IMR-90 (cell line): ENCODE measurements around the gene FFAR1. TPM values are rescaled to one million over a fixed set of nuclear protein-coding genes. Genes with fewer than 3 reads are reported as not detected.

Experiments used
- ATAC-seq: fragments of 200-7000 bp; cut with Tn5 transposase; 2 replicates; pipeline ENCODE4 v1.9.1; 2020; ENCODE audit warnings: low read depth, mild to moderate bottlenecking, moderate library complexity
- BruUV-seq: library from RNA; stranded (reverse); fragments of 400-500 nt; replicated peaks from 2 replicates; lab custom pipeline; 2021; lab: Mats Ljungman, UMichigan
- CTCF ChIA-PET: fragments of 300-600 bp; formaldehyde crosslinking; extraction: SDS; loops from one replicate; lab custom pipeline; 2021; ENCODE audit warnings: antibody characterized with exemption; lab: Yijun Ruan, JAX
- POLR2A ChIA-PET: fragments of 300-600 bp; sonication (Branson Sonifier 250); formaldehyde crosslinking; loops from one replicate; lab custom pipeline; 2022; ENCODE audit warnings: antibody characterized with exemption; ENCODE audit not compliant: unreplicated experiment; lab: Charles Lee
- DNase-seq: peaks from one replicate; pipeline ENCODE4 v3.0.0; 2013
- H2AFZ ChIP-seq: replicated peaks from 2 replicates; pipeline ENCODE3; 2013; ENCODE audit warnings: low read length, mild to moderate bottlenecking; ENCODE audit not compliant: poor library complexity
- H2AK5ac ChIP-seq: 2 replicates; pipeline ENCODE4 v1.6.1; 2013; ENCODE audit warnings: low read depth, low read length, inconsistent platforms
- H2AK9ac ChIP-seq: replicated peaks from 2 replicates; pipeline ENCODE3; 2013; ENCODE audit warnings: mild to moderate bottlenecking, low read depth, low read length, moderate library complexity; ENCODE audit not compliant: poor library complexity
- H2BK120ac ChIP-seq: 2 replicates; pipeline ENCODE4 v1.6.1; 2013; ENCODE audit warnings: low read depth, low read length, inconsistent platforms
- H2BK15ac ChIP-seq: 3 replicates; pipeline ENCODE4 v1.6.1; 2013; ENCODE audit warnings: low read depth, low read length, inconsistent platforms
- H2BK20ac ChIP-seq: 2 replicates; pipeline ENCODE4 v1.6.1; 2013; ENCODE audit warnings: low read depth, mild to moderate bottlenecking, inconsistent platforms, low read length, moderate library complexity
- H2BK5ac ChIP-seq: 2 replicates; pipeline ENCODE4 v1.6.1; 2013; ENCODE audit warnings: mild to moderate bottlenecking, low read depth, low read length, inconsistent platforms; ENCODE audit not compliant: poor library complexity, severe bottlenecking
- H3K14ac ChIP-seq: replicated peaks from 2 replicates; pipeline ENCODE4 v1.6.1; 2013; ENCODE audit warnings: low read depth, low read length, inconsistent platforms
- H3K18ac ChIP-seq: 2 replicates; pipeline ENCODE4 v1.6.1; 2013; ENCODE audit warnings: low read depth, low read length, control low read depth
- H3K23ac ChIP-seq: 2 replicates; pipeline ENCODE4 v1.6.1; 2013; ENCODE audit warnings: low read depth, low read length, inconsistent platforms
- H3K27ac ChIP-seq: 2 replicates; pipeline ENCODE4 v1.5.1; 2013; ENCODE audit warnings: mild to moderate bottlenecking, control low read depth, low read length; ENCODE audit not compliant: insufficient read depth
- H3K27me3 ChIP-seq: 2 replicates; pipeline ENCODE4 v1.6.1; 2013; ENCODE audit warnings: low read length; ENCODE audit not compliant: control insufficient read depth, insufficient read depth
- H3K36me3 ChIP-seq: 2 replicates; pipeline ENCODE4 v1.6.1; 2013; ENCODE audit warnings: low read length, mixed read lengths; ENCODE audit not compliant: control insufficient read depth, insufficient read depth
- H3K4ac ChIP-seq: 2 replicates; pipeline ENCODE4 v1.6.1; 2013; ENCODE audit warnings: low read depth, low read length, inconsistent platforms
- H3K4me1 ChIP-seq: 2 replicates; pipeline ENCODE4 v1.6.1; 2013; ENCODE audit warnings: low read length, mixed read lengths; ENCODE audit not compliant: control insufficient read depth, insufficient read depth
- H3K4me2 ChIP-seq: 2 replicates; pipeline ENCODE4 v1.6.1; 2013; ENCODE audit warnings: low read depth, mild to moderate bottlenecking, control low read depth, low read length, moderate library complexity
- H3K4me3 ChIP-seq: 2 replicates; pipeline ENCODE4 v1.5.1; 2013; ENCODE audit warnings: low read depth, mild to moderate bottlenecking, control low read depth, low read length, moderate library complexity; ENCODE audit not compliant: insufficient read depth
- H3K56ac ChIP-seq: 2 replicates; pipeline ENCODE4 v1.6.1; 2013; ENCODE audit warnings: low read length, inconsistent platforms; ENCODE audit not compliant: insufficient read depth; ENCODE audit errors: extremely low read depth
- H3K79me1 ChIP-seq, 2 experiments: 2 replicates each; pipeline ENCODE4 v1.6.1; 2013; ENCODE audit warnings: low read length in 2 of 2, inconsistent platforms in 1 of 2, low read depth in 1 of 2
- H3K9ac ChIP-seq: 2 replicates; pipeline ENCODE4 v1.6.1; 2013; ENCODE audit warnings: low read depth, low read length, control low read depth
- H3K9me1 ChIP-seq: 2 replicates; pipeline ENCODE4 v1.6.1; 2013; ENCODE audit warnings: low read length, inconsistent platforms; ENCODE audit not compliant: insufficient read depth
- H3K9me3 ChIP-seq: 2 replicates; pipeline ENCODE4 v1.6.1; 2013; ENCODE audit warnings: low read length; ENCODE audit not compliant: control insufficient read depth, insufficient read depth
- H4K20me1 ChIP-seq: 2 replicates; pipeline ENCODE4 v1.6.1; 2013; ENCODE audit warnings: low read length, inconsistent platforms; ENCODE audit not compliant: insufficient read depth
- H4K5ac ChIP-seq: 2 replicates; pipeline ENCODE4 v1.6.1; 2013; ENCODE audit warnings: mild to moderate bottlenecking, low read depth, low read length, control low read depth
- H4K8ac ChIP-seq, 2 experiments: 2 replicates each; pipeline ENCODE4 v1.6.1; 2013; ENCODE audit warnings: low read depth in 2 of 2, low read length in 2 of 2, control low read depth in 1 of 2, inconsistent platforms in 1 of 2
- H4K91ac ChIP-seq: 2 replicates; pipeline ENCODE4 v1.6.1; 2013; ENCODE audit warnings: low read depth, low read length, inconsistent platforms; ENCODE audit not compliant: insufficient read depth
- BHLHE40 ChIP-seq: fragments of 150-350 bp; IDR thresholded peaks from 2 replicates; pipeline ENCODE4 v1.6.1; 2016; ENCODE audit warnings: mild to moderate bottlenecking, low read depth, low read length
- CEBPB ChIP-seq: IDR thresholded peaks from 2 replicates; pipeline ENCODE4 v1.6.1; 2012; ENCODE audit warnings: low read depth, low read length, improper control_type of control experiment
- CHD1 ChIP-seq: IDR thresholded peaks from 2 replicates; pipeline ENCODE4 v1.6.1; 2012; ENCODE audit warnings: low read depth, low read length, improper control_type of control experiment
- ELK1 ChIP-seq: fragments of 150-350 bp; IDR thresholded peaks from 2 replicates; pipeline ENCODE4 v1.6.1; 2016; ENCODE audit warnings: low read depth, mild to moderate bottlenecking, low read length, moderate library complexity, borderline replicate concordance
- FOS ChIP-seq: fragments of 150-350 bp; IDR thresholded peaks from 2 replicates; pipeline ENCODE4 v1.6.1; 2016; ENCODE audit warnings: low read depth, low read length
- MAFK ChIP-seq: IDR thresholded peaks from 2 replicates; pipeline ENCODE4 v1.6.1; 2012; ENCODE audit warnings: low read depth, low read length, improper control_type of control experiment
- MAZ ChIP-seq: IDR thresholded peaks from 2 replicates; pipeline ENCODE4 v1.6.1; 2012; ENCODE audit warnings: low read depth, mild to moderate bottlenecking, low read length, improper control_type of control experiment, moderate library complexity, borderline replicate concordance
- MXI1 ChIP-seq: IDR thresholded peaks from 2 replicates; pipeline ENCODE4 v1.6.1; 2012; ENCODE audit warnings: low read depth, mild to moderate bottlenecking, low read length, moderate library complexity, borderline replicate concordance
- NFE2L2 ChIP-seq: fragments of 150-350 bp; IDR thresholded peaks from 2 replicates; pipeline ENCODE4 v1.6.1; 2016; ENCODE audit warnings: low read depth, mild to moderate bottlenecking, low read length
- POLR2A ChIP-seq: IDR thresholded peaks from 2 replicates; pipeline ENCODE4 v1.6.1; 2012; ENCODE audit warnings: mild to moderate bottlenecking, low read depth, low read length
- RAD21 ChIP-seq: IDR thresholded peaks from 2 replicates; pipeline ENCODE4 v1.6.1; 2012; ENCODE audit warnings: low read length, improper control_type of control experiment
- RCOR1 ChIP-seq: IDR thresholded peaks from 2 replicates; pipeline ENCODE4 v1.6.1; 2012; ENCODE audit warnings: mild to moderate bottlenecking, low read length, improper control_type of control experiment; ENCODE audit not compliant: insufficient replicate concordance
- RFX5 ChIP-seq: IDR thresholded peaks from 2 replicates; pipeline ENCODE4 v1.8.0; 2012; ENCODE audit warnings: low read depth, mild to moderate bottlenecking, low read length, moderate library complexity
- SMC3 ChIP-seq: fragments of 150-350 bp; IDR thresholded peaks from 2 replicates; pipeline ENCODE4 v1.6.1; 2016; ENCODE audit warnings: low read depth, mild to moderate bottlenecking, antibody characterized with exemption, low read length, moderate library complexity
- USF2 ChIP-seq: fragments of 150-350 bp; IDR thresholded peaks from 2 replicates; pipeline ENCODE4 v1.6.1; 2017; ENCODE audit warnings: mild to moderate bottlenecking, antibody characterized with exemption, low read length, low read depth
- WGBS, 2 experiments: methylation state at CpG; one replicate each; pipeline versions ENCODE4 v1.1.5 to v1.1.7; 2013; ENCODE audit warnings: missing lambda C conversion rate in 2 of 2; ENCODE audit not compliant: insufficient read length in 1 of 2; ENCODE audit errors: extremely low coverage in 2 of 2; 5-methylcytosine and 5-hydroxymethylcytosine counted together
- dilution Hi-C: fragments of 300-500 bp; cut with HindIII; formaldehyde crosslinking; loops from one replicate; pipeline ENCODE4 v1.14.3; 2018; ENCODE audit warnings: low sequenced_read_pairs; ENCODE audit not compliant: unreplicated experiment
- in situ Hi-C: fragments of 300-500 bp; cut with MboI; formaldehyde crosslinking; loops from 3 replicates; pipeline ENCODE4 v1.14.3; 2019; ENCODE audit warnings: low sequenced_read_pairs, inconsistent platforms, mixed read lengths
- intact Hi-C: fragments of 100-400 bp; cut with micrococcal nuclease; formaldehyde crosslinking; loops from 2 replicates; pipeline ENCODE4 v1.10.0; 2022
- polyA plus RNA-seq, 3 experiments: library from polyadenylated mRNA; depleted of rRNA; stranded (reverse); fragments of >200 nt; gene quantifications; 2 replicates each; pipeline ENCODE4 v1.2.3, GENCODE V29; 2012; ENCODE audit warnings: low replicate concordance in 1 of 3
- total RNA-seq: library from RNA; depleted of rRNA; stranded (reverse); fragments of >200 nt; gene quantifications from 2 replicates; pipeline ENCODE4 v1.2.3, GENCODE V29; 2012
- TF ChIP-seq, protein P1 (sequence below): conservative IDR thresholded peaks from 2 replicates; pipeline ENCODE4 v1.5.1; 2012; ENCODE audit warnings: mild to moderate bottlenecking, low read depth, low read length, improper control_type of control experiment

The FFAR1 gene
- total and polyA plus RNA-seq, 2 of the 4 experiments (the other 2 are of a cell fraction) = not detected

DNA sequence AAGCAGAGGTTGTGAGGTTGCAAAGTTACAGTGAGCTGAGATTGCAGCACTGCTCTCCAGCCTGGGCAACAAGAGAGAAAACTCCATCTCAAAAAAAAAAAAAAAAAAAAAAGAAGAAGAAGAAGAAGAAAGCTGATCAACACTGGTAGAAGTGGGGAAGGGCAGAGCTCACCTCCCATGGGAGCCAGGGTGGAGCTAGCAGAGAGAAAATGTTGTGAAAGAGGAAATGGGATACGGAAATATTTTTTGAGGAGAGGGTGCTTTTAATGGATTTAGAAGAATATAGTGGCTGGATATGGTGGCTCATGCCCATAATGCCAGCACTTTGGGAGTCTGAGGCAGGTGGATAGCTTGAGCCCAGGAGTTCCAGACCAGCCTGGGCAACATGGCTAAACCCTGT, 30.0 kb downstream of the FFAR1 start:
- Histone ChIP-seq H4K91ac (no peak overlapping the region), H3K23ac (no peak overlapping the region), H3K9me3 (no peaks in the 10 kb centered on the region), H2BK20ac (no peak overlapping the region), H3K27me3 (peaks cover 4% of the 10 kb centered on the region), H3K4ac (no peak overlapping the region), H3K27ac (no peak overlapping the region), H3K4me1 (no peaks in the 10 kb centered on the region), H3K18ac (no peak overlapping the region), H3K56ac (no peak overlapping the region), H2AK9ac (no peak overlapping the region), H3K36me3 (no peaks in the 10 kb centered on the region), H2BK120ac (no peak overlapping the region), H3K79me1 (no peaks in the 10 kb centered on the region), H2AK5ac (no peak overlapping the region), H3K4me3 (no peak overlapping the region), H2BK5ac (no peak overlapping the region), H2AFZ (no peak overlapping the region), H2BK15ac (no peak overlapping the region), H3K9me1 (no peaks in the 10 kb centered on the region), H3K14ac (no peak overlapping the region), H4K5ac (no peak overlapping the region), H4K20me1 (no peaks in the 10 kb centered on the region), H3K4me2 (no peak overlapping the region), H4K8ac (no peak overlapping the region), H3K9ac (no peak overlapping the region)
- DNase-seq (no peak), ATAC-seq (no peak)
- dilution Hi-C loops (no loop called here), intact Hi-C loops (no loop called here), in situ Hi-C loops (no loop called here)
- no peak for TF ChIP-seq CHD1
- no peak for TF ChIP-seq FOS
- TF ChIP-seq RCOR1 = no peak
- no peak for TF ChIP-seq SMC3
- no peak for TF ChIP-seq CEBPB
- TF ChIP-seq RAD21 = no peak
- no peak for TF ChIP-seq BHLHE40
- no peak for TF ChIP-seq USF2
- TF ChIP-seq POLR2A = no peak
- TF ChIP-seq MXI1 = no peak
- TF ChIP-seq MAZ = no peak
- TF ChIP-seq, protein P1, sequence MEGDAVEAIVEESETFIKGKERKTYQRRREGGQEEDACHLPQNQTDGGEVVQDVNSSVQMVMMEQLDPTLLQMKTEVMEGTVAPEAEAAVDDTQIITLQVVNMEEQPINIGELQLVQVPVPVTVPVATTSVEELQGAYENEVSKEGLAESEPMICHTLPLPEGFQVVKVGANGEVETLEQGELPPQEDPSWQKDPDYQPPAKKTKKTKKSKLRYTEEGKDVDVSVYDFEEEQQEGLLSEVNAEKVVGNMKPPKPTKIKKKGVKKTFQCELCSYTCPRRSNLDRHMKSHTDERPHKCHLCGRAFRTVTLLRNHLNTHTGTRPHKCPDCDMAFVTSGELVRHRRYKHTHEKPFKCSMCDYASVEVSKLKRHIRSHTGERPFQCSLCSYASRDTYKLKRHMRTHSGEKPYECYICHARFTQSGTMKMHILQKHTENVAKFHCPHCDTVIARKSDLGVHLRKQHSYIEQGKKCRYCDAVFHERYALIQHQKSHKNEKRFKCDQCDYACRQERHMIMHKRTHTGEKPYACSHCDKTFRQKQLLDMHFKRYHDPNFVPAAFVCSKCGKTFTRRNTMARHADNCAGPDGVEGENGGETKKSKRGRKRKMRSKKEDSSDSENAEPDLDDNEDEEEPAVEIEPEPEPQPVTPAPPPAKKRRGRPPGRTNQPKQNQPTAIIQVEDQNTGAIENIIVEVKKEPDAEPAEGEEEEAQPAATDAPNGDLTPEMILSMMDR = no peak
- no peak for TF ChIP-seq ELK1
- TF ChIP-seq RFX5 = no peak
- no peak for TF ChIP-seq MAFK
- no peak for TF ChIP-seq NFE2L2
- ChIA-PET CTCF (no interaction called here), POLR2A (no interaction called here)
- 100% methylated on average over 1 of the region's 1 CpG; no CpG with 5 or more reads in 1 of the 2 experiments for WGBS, 2 experiments
- no TSS peak for BruUV-seq
